Measurements from ENCODE around the gene REPS2. TPM values are rescaled to one million over a fixed set of nuclear protein-coding genes. Genes with fewer than 3 reads are reported as not detected.

REPS2 gene
- polyA plus RNA-seq, 2 donors = 0.51 to 1.3 TPM

- 62 to 64% methylated on average over 3 of the region's 3 CpGs for WGBS, 2 donors
- Histone ChIP-seq H3K27ac (ENCODE audit: low read depth in 2 of 2, low read length in 1 of 2) (no peak overlapping the region), H3K9me3 (ENCODE audit: control insufficient read depth in 2 of 2, insufficient read depth in 1 of 2, low read depth in 1 of 2, low read length in 1 of 2) (no peaks in the 10 kb centered on the region), H3K4me1 (ENCODE audit: control insufficient read depth in 2 of 2, insufficient read depth in 2 of 2, low read length in 1 of 2) (no peaks in the 10 kb centered on the region), H3K36me3 (ENCODE audit: control insufficient read depth in 2 of 2, insufficient read depth in 2 of 2, low read length in 1 of 2) (no peaks in the 10 kb centered on the region), H3K27me3 (ENCODE audit: control insufficient read depth in 1 of 2, insufficient read depth in 2 of 2, low read length in 2 of 2) (peaks cover 0 to 9% of the 10 kb centered on the region in 2 donors), H3K4me3 (ENCODE audit: low read depth in 1 of 2, low read length in 2 of 2) (no peak overlapping the region)
Observed at GRCh38 chrX:16978193-16978984, 31.9 kb downstream of the REPS2 start.

- H3K27me3 ChIP-seq (ENCODE audit: control insufficient read depth in 1 of 2, insufficient read depth in 2 of 2, low read length in 2 of 2) = peaks cover 0 to 9% of the 10 kb centered on the region in 2 donors
- H3K27ac ChIP-seq (ENCODE audit: low read depth in 2 of 2, low read length in 1 of 2) = no peak overlapping the region
- H3K4me1 ChIP-seq (ENCODE audit: control insufficient read depth in 2 of 2, insufficient read depth in 2 of 2, low read length in 1 of 2) = no peaks in the 10 kb centered on the region
- no peaks in the 10 kb centered on the region for H3K36me3 ChIP-seq (ENCODE audit: control insufficient read depth in 2 of 2, insufficient read depth in 2 of 2, low read length in 1 of 2)
- H3K9me3 ChIP-seq (ENCODE audit: control insufficient read depth in 2 of 2, insufficient read depth in 1 of 2, low read depth in 1 of 2, low read length in 1 of 2) = no peaks in the 10 kb centered on the region
- no peak overlapping the region for H3K4me3 ChIP-seq (ENCODE audit: low read depth in 1 of 2, low read length in 2 of 2)
- 90 to 98% methylated on average over 1 of the region's 1 CpG for WGBS, 2 donors
Observed at GRCh38 chrX:16979226-16979625, 32.8 kb downstream of the REPS2 start.

GRCh38 chrX:16981209-16981608, 34.8 kb downstream of the REPS2 start:
- Histone ChIP-seq H3K27ac (ENCODE audit: low read depth in 2 of 2, low read length in 1 of 2) (no peak overlapping the region), H3K4me3 (ENCODE audit: low read depth in 1 of 2, low read length in 2 of 2) (no peak overlapping the region), H3K4me1 (ENCODE audit: control insufficient read depth in 2 of 2, insufficient read depth in 2 of 2, low read length in 1 of 2) (no peaks in the 10 kb centered on the region), H3K36me3 (ENCODE audit: control insufficient read depth in 2 of 2, insufficient read depth in 2 of 2, low read length in 1 of 2) (no peaks in the 10 kb centered on the region), H3K9me3 (ENCODE audit: control insufficient read depth in 2 of 2, insufficient read depth in 1 of 2, low read depth in 1 of 2, low read length in 1 of 2) (no peaks in the 10 kb centered on the region), H3K27me3 (ENCODE audit: control insufficient read depth in 1 of 2, insufficient read depth in 2 of 2, low read length in 2 of 2) (peaks cover 0 to 11% of the 10 kb centered on the region in 2 donors)
- 93 to 97% methylated on average over 1 of the region's 1 CpG for WGBS, 2 donors

- H3K36me3 ChIP-seq (ENCODE audit: control insufficient read depth in 2 of 2, insufficient read depth in 2 of 2, low read length in 1 of 2) = no peaks in the 10 kb centered on the region
- H3K4me3 ChIP-seq (ENCODE audit: low read depth in 1 of 2, low read length in 2 of 2) = no peak overlapping the region
- H3K4me1 ChIP-seq (ENCODE audit: control insufficient read depth in 2 of 2, insufficient read depth in 2 of 2, low read length in 1 of 2) = no peaks in the 10 kb centered on the region
- peaks cover 0 to 11% of the 10 kb centered on the region in 2 donors for H3K27me3 ChIP-seq (ENCODE audit: control insufficient read depth in 1 of 2, insufficient read depth in 2 of 2, low read length in 2 of 2)
- H3K27ac ChIP-seq (ENCODE audit: low read depth in 2 of 2, low read length in 1 of 2) = no peak overlapping the region
- no peaks in the 10 kb centered on the region for H3K9me3 ChIP-seq (ENCODE audit: control insufficient read depth in 2 of 2, insufficient read depth in 1 of 2, low read depth in 1 of 2, low read length in 1 of 2)
Observed at GRCh38 chrX:16981980-16982379, 35.5 kb downstream of the REPS2 start.

GRCh38 chrX:16983051-16983450, 36.6 kb downstream of the REPS2 start:
- Histone ChIP-seq H3K27ac (ENCODE audit: low read depth in 2 of 2, low read length in 1 of 2) (no peak overlapping the region), H3K9me3 (ENCODE audit: control insufficient read depth in 2 of 2, insufficient read depth in 1 of 2, low read depth in 1 of 2, low read length in 1 of 2) (no peaks in the 10 kb centered on the region), H3K27me3 (ENCODE audit: control insufficient read depth in 1 of 2, insufficient read depth in 2 of 2, low read length in 2 of 2) (peaks cover 0 to 11% of the 10 kb centered on the region in 2 donors), H3K4me1 (ENCODE audit: control insufficient read depth in 2 of 2, insufficient read depth in 2 of 2, low read length in 1 of 2) (no peaks in the 10 kb centered on the region), H3K4me3 (ENCODE audit: low read depth in 1 of 2, low read length in 2 of 2) (no peak overlapping the region), H3K36me3 (ENCODE audit: control insufficient read depth in 2 of 2, insufficient read depth in 2 of 2, low read length in 1 of 2) (no peaks in the 10 kb centered on the region)
- 57 to 74% methylated on average over 1 of the region's 1 CpG for WGBS, 2 donors

- H3K9me3 ChIP-seq (ENCODE audit: control insufficient read depth in 2 of 2, insufficient read depth in 1 of 2, low read depth in 1 of 2, low read length in 1 of 2) = no peaks in the 10 kb centered on the region
- H3K4me1 ChIP-seq (ENCODE audit: control insufficient read depth in 2 of 2, insufficient read depth in 2 of 2, low read length in 1 of 2) = no peaks in the 10 kb centered on the region
- H3K27ac ChIP-seq (ENCODE audit: low read depth in 2 of 2, low read length in 1 of 2) = no peak overlapping the region
- WGBS, 2 donors = 39 to 62% methylated on average over 3 of the region's 3 CpGs
- peaks cover 0 to 9% of the 10 kb centered on the region in 2 donors for H3K27me3 ChIP-seq (ENCODE audit: control insufficient read depth in 1 of 2, insufficient read depth in 2 of 2, low read length in 2 of 2)
- no peaks in the 10 kb centered on the region for H3K36me3 ChIP-seq (ENCODE audit: control insufficient read depth in 2 of 2, insufficient read depth in 2 of 2, low read length in 1 of 2)
- no peak overlapping the region for H3K4me3 ChIP-seq (ENCODE audit: low read depth in 1 of 2, low read length in 2 of 2)
Observed at GRCh38 chrX:16985286-16985685, 38.8 kb downstream of the REPS2 start.

- H3K4me1 ChIP-seq (ENCODE audit: control insufficient read depth in 2 of 2, insufficient read depth in 2 of 2, low read length in 1 of 2) = no peaks in the 10 kb centered on the region
- no peak overlapping the region for H3K27ac ChIP-seq (ENCODE audit: low read depth in 2 of 2, low read length in 1 of 2)
- H3K27me3 ChIP-seq (ENCODE audit: control insufficient read depth in 1 of 2, insufficient read depth in 2 of 2, low read length in 2 of 2) = peaks cover 0 to 9% of the 10 kb centered on the region in 2 donors
- H3K36me3 ChIP-seq (ENCODE audit: control insufficient read depth in 2 of 2, insufficient read depth in 2 of 2, low read length in 1 of 2) = no peaks in the 10 kb centered on the region
- no peaks in the 10 kb centered on the region for H3K9me3 ChIP-seq (ENCODE audit: control insufficient read depth in 2 of 2, insufficient read depth in 1 of 2, low read depth in 1 of 2, low read length in 1 of 2)
- no peak overlapping the region for H3K4me3 ChIP-seq (ENCODE audit: low read depth in 1 of 2, low read length in 2 of 2)
- WGBS, 2 donors = 65 to 79% methylated on average over 2 of the region's 2 CpGs
Observed at GRCh38 chrX:16986169-16986568, 39.7 kb downstream of the REPS2 start.

GRCh38 chrX:16989750-16990149, 43.3 kb downstream of the REPS2 start:
- Histone ChIP-seq H3K27me3 (ENCODE audit: control insufficient read depth in 1 of 2, insufficient read depth in 2 of 2, low read length in 2 of 2) (peaks cover 0 to 3% of the 10 kb centered on the region in 2 donors), H3K9me3 (ENCODE audit: control insufficient read depth in 2 of 2, insufficient read depth in 1 of 2, low read depth in 1 of 2, low read length in 1 of 2) (no peaks in the 10 kb centered on the region), H3K27ac (ENCODE audit: low read depth in 2 of 2, low read length in 1 of 2) (no peak overlapping the region), H3K4me3 (ENCODE audit: low read depth in 1 of 2, low read length in 2 of 2) (no peak overlapping the region), H3K36me3 (ENCODE audit: control insufficient read depth in 2 of 2, insufficient read depth in 2 of 2, low read length in 1 of 2) (no peaks in the 10 kb centered on the region), H3K4me1 (ENCODE audit: control insufficient read depth in 2 of 2, insufficient read depth in 2 of 2, low read length in 1 of 2) (no peaks in the 10 kb centered on the region)

GRCh38 chrX:16990839-16991238, 44.4 kb downstream of the REPS2 start:
- no peak overlapping the region for H3K27ac ChIP-seq (ENCODE audit: low read depth in 2 of 2, low read length in 1 of 2)
- no peaks in the 10 kb centered on the region for H3K27me3 ChIP-seq (ENCODE audit: control insufficient read depth in 1 of 2, insufficient read depth in 2 of 2, low read length in 2 of 2)
- no peaks in the 10 kb centered on the region for H3K4me1 ChIP-seq (ENCODE audit: control insufficient read depth in 2 of 2, insufficient read depth in 2 of 2, low read length in 1 of 2)
- H3K36me3 ChIP-seq (ENCODE audit: control insufficient read depth in 2 of 2, insufficient read depth in 2 of 2, low read length in 1 of 2) = no peaks in the 10 kb centered on the region
- 73 to 87% methylated on average over 2 of the region's 2 CpGs for WGBS, 2 donors
- no peaks in the 10 kb centered on the region for H3K9me3 ChIP-seq (ENCODE audit: control insufficient read depth in 2 of 2, insufficient read depth in 1 of 2, low read depth in 1 of 2, low read length in 1 of 2)
- H3K4me3 ChIP-seq (ENCODE audit: low read depth in 1 of 2, low read length in 2 of 2) = no peak overlapping the region

GRCh38 chrX:16992445-16992844, 46.0 kb downstream of the REPS2 start:
- no peak overlapping the region for H3K4me3 ChIP-seq (ENCODE audit: low read depth in 1 of 2, low read length in 2 of 2)
- no peaks in the 10 kb centered on the region for H3K4me1 ChIP-seq (ENCODE audit: control insufficient read depth in 2 of 2, insufficient read depth in 2 of 2, low read length in 1 of 2)
- no peaks in the 10 kb centered on the region for H3K36me3 ChIP-seq (ENCODE audit: control insufficient read depth in 2 of 2, insufficient read depth in 2 of 2, low read length in 1 of 2)
- H3K9me3 ChIP-seq (ENCODE audit: control insufficient read depth in 2 of 2, insufficient read depth in 1 of 2, low read depth in 1 of 2, low read length in 1 of 2) = no peaks in the 10 kb centered on the region
- 81 to 88% methylated on average over 3 of the region's 3 CpGs for WGBS, 2 donors
- no peak overlapping the region for H3K27ac ChIP-seq (ENCODE audit: low read depth in 2 of 2, low read length in 1 of 2)
- no peaks in the 10 kb centered on the region for H3K27me3 ChIP-seq (ENCODE audit: control insufficient read depth in 1 of 2, insufficient read depth in 2 of 2, low read length in 2 of 2)

All from esophagus (tissue), 2 donors.